HG02852 (cell line): ENCODE measurements around the gene PPP1R14D.
"Not testable (repeated sequence)": the region's sequence is repeated elsewhere in the genome, so short reads cannot be mapped to it uniquely, and the experiment has no call there.

Experiments
- ATAC-seq: cut with Tn5 transposase; IDR thresholded peaks from one replicate; pipeline ENCODE4 v1.9.1; 2021; ENCODE audit warnings: mild to moderate bottlenecking, moderate library complexity; ENCODE audit not compliant: unreplicated experiment

Gene PPP1R14D, protein sequence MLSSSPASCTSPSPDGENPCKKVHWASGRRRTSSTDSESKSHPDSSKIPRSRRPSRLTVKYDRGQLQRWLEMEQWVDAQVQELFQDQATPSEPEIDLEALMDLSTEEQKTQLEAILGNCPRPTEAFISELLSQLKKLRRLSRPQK

DNA sequence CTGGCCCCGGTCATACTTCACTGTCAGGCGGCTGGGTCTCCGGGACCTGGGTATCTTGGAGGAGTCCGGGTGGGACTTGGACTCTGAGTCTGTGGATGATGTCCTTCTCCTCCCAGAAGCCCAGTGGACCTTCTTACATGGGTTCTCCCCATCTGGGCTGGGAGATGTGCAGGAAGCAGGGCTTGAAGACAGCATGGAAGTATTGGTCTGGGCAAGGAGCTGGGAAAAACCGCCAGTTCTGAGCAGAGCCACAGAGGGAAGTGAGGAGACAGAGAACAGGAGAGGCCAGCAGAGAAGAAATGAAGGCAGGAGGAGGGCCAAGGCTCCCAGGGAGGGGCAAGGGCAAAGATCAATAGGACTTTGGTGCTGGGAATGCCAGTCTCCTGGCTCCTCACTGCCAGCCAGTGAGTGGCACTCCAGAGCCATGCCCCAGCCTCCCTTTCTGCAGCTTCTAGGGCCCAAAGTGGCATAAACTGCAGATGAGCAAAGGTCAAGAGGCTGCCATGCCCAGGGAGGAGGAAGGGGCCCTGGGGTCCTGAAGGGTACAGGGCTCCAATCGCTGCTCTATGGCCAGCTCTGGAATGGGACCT is at the start of gene PPP1R14D:
Gene PPP1R14D (minus strand): TSS at position 262 of the 590 bp plus-strand sequence. CDS start 67 bp downstream, at position 195.
- no peak for ATAC-seq

DNA sequence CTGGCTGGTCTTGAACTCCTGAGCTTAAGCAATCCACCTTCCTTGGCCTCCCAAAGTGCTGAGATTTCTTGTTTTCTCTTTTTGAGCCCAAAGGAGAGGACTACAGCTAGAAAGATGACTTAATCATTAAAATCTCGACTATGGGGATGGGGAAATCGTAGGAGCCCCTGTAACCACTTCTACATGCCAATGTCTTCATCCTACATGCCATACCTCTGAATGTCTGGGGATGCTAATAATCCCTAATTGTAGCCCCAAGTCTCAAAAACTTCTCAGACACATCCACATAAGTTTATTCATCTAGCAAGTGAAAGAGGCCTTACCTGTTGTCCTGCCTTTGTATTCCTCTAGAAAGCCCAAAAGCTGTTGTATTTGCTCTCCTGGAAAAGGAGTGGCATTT is 49.2 kb upstream of the PPP1R14D start:
- no peak for ATAC-seq

DNA sequence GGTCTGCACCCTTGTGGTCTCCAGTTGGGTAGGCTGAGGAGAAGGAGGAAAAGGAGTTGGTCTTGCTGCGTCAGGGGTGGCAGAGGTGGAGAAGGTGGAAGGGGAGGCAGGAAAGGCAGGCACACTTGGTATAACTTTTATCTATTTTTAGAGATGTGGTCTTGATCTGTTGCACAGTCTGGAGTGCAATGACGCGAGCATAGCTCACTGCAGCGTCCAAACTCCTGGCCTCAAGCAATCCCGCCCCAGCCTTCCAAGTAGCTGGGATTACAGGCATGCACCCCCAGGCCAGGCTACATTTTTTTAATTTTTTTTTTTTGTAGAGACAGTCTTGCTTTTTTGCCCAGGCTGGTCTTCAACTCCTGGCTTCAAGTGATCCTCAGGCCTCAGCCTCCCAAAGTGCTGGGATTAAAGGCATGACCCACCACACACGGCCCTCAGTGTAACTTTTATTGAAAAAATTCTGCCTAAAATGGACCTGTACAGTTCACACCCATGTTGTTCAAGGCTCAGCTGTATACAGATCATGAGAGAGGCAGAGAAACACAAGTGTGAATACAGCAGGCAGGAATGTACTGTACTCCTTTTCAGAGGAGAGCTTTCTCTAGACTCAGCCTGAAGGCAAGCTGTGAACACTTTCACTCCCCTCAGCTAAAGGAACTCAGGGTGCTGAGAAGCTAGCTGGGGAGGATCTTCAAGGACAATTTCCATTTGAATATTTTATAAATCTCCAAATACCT is 47.7 kb upstream of the PPP1R14D start:
- ATAC-seq, result no peak

DNA sequence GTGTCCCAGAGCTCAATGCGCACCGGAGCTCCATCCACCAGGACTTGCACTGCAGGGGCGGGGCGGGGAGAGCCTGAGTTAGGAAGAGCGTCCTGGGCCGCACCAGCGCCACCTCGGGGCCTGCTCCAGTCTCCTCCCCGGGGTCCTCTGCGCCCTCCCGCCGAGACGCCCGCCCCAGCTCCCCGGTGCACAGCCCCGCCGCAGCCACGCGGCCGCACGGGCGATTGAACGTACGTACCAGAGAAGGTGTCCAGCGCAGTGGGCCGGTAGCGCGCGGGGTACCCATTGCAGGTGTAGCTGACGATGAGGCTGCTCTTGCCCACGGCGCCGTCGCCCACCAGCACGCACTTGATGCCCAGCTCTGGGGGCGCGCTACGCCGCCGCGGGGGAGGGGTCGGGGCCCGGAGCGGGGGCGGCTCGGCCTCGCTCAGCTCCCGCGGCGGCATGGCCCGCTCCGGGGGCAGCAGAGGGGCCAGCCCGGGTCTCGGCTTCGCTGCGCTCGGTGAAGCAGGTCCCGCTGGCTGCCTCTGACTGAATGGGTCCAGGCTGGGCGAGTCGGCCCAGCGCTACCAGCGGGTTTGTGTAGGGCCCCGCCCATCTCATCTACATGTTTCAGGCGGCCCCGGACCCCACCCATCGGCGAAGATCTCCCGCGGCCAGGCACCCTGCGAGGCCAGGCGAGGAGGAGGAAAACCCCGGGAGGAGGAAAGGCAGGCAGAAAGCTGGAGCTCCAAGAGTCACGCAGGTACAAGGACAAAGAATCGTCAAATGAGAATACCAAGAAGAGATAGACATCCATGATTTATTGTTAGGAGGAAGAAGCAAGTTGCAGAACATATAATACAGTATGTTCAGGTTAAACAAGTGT is 45.4 kb upstream of the PPP1R14D start, which contains the start of gene RHOV:
Gene RHOV (minus strand): TSS at position 541 of the 868 bp plus-strand sequence. CDS start 95 bp downstream, at position 446.
- peak; percentile 60 for ATAC-seq

DNA sequence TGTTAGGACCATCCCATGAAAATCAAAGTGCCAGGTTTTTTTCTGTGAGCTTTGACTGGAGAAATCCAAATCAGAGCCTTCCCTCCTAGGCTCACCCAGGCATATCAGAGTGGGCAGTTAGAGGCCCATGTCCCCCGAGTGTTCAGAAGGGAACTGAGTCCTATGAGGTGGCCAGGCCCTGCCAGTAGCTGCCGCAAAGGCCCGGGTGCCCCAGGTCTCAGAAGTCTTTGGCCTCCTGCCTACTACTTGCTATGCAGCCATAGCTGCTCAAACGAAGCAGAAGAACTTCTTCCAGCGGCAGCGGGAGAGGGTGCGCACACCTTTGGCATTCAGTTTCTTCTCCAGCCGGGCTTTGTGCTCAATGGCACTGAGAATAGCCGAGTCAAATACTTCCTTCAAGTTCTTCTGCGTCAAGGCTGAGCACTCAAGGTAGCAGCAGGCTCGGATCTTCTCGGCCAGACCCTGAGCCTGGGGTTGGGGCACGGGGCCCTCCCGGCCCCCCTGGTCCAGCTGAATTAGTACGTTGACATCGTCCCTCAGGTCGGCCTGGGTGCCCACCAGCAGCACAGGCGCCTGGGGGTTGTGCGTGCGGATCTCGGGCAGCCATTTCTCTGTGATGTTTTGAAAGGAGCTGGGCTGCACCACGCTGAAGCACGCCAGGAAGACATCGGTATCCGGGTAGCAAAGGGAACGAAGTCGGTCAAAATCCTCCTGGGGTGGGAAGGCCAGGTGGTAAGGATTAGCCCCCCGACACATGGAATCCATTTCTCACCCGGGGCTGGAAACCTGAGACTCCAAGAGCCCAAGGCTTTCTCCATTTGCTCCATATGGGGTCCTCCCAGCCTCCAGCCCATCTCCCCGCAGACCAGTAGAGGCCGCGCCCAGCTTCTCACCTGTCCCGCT is 44.5 kb upstream of the PPP1R14D start:
- ATAC-seq, result no peak

DNA sequence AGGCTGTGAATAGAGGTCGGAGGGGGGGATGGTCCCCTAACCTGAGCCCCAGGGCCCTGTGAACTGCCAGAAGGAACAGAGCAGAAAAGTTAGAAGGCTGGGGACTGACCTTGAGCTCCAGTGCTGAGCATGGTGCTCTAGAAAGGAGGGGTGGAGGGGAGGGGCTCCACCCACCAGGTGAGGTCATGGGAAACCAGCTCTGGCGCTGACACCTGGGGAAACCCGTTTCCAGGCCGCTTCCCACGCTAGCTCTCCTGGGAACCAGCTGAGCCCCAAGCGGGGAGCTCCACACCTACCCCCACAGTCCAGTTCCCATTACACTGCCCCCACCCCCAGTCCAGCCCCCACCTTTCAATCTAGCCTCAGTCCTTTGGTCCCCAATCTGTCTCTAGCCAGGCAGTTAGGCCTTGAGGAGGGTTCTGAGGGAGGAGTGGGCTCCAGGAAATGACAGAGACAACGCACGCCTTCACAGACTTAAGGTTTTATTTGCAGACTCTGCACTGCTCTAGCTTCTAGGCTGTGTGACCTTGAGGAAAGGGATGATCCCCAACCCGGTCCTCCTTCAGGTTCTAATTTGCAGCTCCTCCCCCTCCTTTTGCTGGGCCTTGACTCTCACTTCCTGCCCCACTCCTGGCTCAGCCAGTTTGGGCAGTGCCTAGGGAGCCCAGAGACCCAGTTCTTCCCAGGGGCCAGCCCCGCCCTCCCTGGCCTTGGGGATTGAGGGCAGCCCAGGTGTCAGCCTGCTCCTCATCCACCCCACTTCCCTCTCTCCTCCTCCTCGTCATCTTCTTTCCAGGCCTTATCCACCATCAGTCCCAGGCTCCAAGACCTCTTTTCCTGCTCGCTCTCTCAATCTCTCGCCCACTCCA is 43.5 kb upstream of the PPP1R14D start:
- no peak for ATAC-seq

DNA sequence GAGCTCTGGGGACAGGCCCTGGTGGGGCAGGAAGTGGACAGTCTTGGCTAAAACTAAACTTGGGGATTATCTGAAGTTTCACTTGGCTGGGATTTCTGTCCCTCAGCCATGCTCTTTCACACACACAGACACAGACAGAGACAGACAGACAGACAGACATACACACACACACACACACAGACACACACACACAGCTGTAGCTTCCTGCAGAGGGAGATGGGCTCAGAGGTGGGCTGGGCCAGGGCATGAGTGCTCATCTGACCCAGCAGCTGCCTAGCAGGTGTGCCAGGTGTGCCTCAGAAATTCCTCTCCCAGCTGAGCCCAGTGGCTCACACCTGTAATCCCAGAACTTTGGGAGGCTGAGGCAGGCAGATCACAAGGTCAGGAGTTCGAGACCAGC is 42.2 kb upstream of the PPP1R14D start:
- no peak for ATAC-seq

DNA sequence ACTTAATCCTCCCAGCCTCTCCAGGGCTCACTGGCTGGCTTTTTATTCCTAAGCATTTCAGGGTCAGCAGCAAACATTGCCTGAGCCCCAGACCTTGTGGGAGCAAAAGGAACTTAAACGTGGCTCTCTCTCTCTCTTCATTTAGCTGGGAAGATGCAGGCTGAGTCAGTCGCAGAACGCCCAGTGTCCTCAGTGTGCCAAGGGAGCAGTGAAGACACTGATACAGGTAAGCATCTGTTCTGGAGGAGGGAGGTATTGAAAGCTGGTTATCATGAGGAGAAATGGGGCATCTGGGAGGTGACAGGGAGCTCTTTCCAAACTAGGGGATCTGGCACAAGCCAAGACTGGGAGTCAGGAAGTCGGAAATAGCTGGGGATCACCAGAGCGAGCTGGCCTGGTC is 41.2 kb upstream of the PPP1R14D start:
- no peak for ATAC-seq

DNA sequence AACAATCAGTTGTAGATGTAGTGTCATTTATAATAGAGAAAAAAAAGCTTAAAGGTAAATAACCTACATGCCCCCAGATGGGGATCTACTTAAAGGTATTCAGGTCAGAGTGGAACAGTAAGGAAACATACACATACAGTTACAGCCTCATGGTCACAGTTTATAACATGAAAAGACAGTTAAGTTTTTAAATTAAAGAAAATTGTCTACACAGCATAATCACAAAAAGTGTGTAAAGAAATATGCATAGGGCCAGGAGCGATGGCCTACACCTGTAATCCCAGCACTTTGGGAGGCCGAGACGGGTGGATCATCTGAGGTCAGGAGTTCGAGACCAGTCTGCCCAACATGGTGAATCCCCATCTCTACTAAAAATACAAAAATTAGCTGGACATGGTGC is 38.7 kb upstream of the PPP1R14D start:
- no peak for ATAC-seq

DNA sequence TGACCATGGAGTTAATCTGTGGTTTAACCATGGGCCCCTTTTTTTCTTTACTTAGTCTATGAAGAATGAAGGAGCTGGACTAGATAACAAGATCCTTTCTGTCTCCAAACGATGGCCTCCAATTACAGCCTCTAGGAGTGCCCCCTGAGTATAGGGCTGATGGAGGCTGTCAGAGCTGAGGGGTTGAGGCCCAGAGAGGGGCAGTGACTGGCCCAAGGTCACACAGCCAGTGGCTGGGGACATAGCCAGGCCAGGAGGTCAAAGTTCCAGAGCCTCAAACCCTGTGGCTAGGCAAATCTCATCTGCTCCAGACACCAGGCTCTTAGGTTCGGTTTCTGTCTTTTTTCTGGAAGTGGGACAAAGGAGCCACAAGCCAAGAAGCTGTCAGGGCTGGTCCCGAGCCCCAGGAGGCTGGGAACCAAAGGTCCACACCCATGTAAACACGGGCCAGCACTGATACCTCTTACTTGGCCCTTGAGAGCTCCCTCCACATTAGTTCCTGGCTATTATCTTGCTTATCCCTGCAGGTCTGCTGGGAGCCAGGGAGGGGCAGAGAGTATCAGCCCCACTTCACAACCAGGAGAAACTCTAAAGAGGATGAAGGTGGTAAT is 35.3 kb upstream of the PPP1R14D start:
- ATAC-seq, result no peak

DNA sequence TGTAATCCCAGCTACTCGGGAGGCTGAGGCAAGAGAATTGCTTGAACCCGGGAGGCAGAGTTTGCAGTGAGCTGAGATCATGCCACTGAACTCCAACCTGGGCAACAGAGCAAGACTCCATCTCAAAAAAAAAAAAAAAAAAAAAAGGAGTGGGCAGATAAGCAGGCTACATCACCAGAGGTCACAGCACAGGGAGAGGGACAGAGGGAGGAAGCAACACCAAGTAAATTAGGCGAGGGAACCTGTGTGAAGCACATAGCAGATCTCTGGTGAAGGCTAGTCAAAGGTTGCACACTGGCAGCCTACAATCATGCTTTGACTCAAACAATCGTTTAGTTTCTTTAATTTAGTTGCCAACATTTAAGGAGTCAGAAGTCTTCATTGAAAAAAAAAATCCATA is 32.6 kb upstream of the PPP1R14D start:
- not testable (repeated sequence) for ATAC-seq

DNA sequence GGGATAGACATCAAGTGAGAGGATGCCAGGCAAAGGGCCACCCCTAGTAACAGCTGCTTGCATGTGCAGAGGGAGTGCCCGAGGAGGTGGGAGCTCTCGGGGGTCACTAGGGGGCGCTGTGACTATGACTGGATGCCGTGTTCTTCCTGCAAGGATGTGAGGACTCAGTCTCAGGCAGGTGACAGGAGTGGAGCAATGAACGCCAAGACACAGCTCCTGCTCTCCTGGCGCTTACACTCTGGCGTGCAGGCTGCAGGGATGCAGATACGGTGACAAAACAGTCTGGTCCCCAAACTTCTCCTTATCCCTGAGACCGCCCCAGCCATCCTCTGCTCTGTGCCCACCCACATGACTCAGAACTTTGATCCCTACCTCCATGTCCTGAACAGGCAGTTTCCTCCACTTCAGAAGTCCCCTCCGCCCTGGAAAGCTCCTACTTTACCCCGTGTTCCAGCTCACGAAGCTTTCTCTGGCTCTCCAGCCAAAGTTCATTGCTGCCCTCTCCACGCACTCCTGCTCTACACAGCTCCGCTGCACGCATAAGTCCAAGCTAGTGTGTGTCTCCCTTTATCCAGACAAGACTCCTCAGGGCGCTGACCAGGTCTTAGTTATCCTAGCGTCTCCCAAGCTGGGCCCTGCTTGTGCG is 30.8 kb upstream of the PPP1R14D start:
- no peak for ATAC-seq

DNA sequence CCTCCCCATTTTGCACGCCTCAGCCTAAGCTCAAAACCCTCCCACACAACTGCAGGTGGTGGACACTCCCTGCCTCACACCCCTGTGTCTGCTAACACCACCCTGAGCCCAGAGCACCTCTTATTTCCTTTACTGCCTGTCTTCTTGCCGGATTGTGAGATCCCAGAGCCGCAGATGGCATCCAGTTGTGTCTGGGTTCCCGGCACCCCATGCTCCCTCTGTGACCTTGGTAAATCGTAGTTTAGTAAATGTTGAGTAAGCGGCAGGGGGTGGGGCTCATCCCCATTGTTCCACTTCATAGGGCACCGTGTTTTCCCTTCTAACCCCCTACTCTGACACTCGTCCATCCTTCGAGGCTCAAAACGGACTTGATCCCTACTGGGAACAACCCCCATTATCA is 30.2 kb upstream of the PPP1R14D start:
- ATAC-seq, result no peak

DNA sequence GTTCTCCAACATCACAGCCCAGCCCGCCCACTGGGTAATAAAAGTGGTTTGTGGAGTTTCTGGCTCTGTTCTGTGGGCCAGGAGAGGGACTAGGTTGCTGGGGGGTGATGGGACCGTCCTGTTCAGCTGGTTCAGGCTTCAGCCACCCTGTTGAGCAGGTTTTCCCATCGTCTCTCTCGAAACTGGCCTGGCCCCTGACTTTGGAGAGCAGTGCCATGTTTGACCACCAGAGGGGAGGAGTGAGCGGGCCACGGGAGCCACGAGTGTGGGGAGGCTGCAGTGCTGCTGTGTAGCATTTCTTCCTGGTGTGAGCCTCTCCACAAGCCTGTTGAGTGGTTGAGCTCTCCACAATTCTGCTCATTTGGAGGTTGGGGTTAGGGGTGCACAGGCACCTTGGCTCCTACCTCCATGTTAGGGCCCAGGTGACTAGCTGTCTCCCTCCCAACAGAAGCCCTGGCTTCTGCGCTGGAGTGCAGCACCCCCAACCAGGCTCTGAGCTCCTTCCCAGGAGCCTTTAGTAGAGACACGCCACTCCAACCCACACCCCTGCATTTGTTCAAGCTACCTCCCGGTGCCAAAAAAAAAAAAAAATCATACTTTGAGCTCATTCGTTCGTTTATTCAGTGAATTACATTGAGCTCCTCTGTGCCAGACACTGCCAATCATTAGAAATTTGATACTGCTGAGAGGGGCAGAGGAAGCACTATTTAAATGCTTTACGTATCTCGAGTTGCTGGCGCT is 29.3 kb upstream of the PPP1R14D start:
- peak; percentile 65 for ATAC-seq

DNA sequence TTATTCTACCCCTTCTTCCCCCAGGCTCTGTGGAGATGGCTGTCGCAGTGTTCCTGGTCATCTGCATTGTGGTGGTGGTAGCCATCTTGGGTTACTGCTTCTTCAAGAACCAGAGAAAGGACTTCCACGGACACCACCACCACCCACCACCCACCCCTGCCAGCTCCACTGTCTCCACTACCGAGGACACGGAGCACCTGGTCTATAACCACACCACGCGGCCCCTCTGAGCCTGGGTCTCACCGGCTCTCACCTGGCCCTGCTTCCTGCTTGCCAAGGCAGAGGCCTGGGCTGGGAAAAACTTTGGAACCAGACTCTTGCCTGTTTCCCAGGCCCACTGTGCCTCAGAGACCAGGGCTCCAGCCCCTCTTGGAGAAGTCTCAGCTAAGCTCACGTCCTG is 28.2 kb upstream of the PPP1R14D start:
- ATAC-seq, result no peak

DNA sequence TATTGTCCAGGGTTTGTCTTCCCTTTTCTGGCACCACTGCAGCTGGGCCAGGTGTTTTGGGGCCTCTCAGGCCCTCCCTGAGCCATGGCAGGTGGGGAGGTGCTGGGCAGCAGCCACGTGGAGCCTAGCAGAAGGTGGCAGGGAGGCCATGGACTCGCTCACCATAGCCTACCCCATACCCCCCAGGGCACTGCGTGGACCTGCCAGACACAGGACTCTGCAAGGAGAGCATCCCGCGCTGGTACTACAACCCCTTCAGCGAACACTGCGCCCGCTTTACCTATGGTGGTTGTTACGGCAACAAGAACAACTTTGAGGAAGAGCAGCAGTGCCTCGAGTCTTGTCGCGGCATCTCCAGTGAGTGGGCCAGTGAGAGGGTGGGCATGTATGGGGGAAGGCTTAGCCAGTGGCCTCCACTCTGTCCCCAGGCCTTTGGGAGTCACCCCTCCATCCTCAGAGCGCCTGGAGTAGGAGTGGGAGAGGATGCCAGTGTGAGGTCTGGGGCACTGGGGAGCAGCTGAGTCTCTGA is 27.3 kb upstream of the PPP1R14D start:
- ATAC-seq, result no peak

DNA sequence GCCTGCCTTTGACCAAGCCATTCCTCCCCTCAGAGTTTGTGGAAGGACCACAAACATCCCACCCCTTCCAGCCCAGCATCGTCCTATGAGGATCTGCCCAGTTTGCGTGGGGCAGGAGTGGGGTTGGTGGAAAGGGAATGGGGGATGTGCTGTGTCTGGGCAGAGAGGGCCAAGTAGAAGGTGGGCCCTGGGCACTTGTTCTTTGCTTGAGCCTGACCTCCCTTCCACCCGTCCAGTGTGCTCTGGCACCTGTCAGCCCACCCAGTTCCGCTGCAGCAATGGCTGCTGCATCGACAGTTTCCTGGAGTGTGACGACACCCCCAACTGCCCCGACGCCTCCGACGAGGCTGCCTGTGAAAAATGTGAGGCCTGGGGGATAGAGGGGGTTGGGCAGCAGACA is 25.7 kb upstream of the PPP1R14D start:
- no peak for ATAC-seq
